GM12872 (cell line): ENCODE measurements around the gene GIPC2.

Source experiments
- CTCF ChIP-seq: IDR thresholded peaks from 3 replicates; pipeline ENCODE4 v1.5.1; 2011; ENCODE audit warnings: low read depth, mild to moderate bottlenecking, low read length, moderate library complexity; ENCODE audit not compliant: insufficient read depth

Gene GIPC2

GRCh38 chr1:78019024-78019423 is 26.7 kb upstream of the GIPC2 start:
- TF ChIP-seq CTCF, result no peak

GRCh38 chr1:78029793-78030192 is 16.0 kb upstream of the GIPC2 start:
- TF ChIP-seq CTCF, result no peak

GRCh38 chr1:78032996-78033796 is 12.6 kb upstream of the GIPC2 start:
- no peak for TF ChIP-seq CTCF

GRCh38 chr1:78033797-78034172 is 12.0 kb upstream of the GIPC2 start:
- no peak for TF ChIP-seq CTCF

- TF ChIP-seq CTCF, result no peak
Observed at GRCh38 chr1:78035121-78035520, 10.6 kb upstream of the GIPC2 start.

GRCh38 chr1:78036450-78036849 is 9.3 kb upstream of the GIPC2 start:
- TF ChIP-seq CTCF, result no peak

GRCh38 chr1:78038071-78038470 is 7.7 kb upstream of the GIPC2 start:
- no peak for TF ChIP-seq CTCF
